K562 (cell line): Measurements from ENCODE around the gene ARHGEF17. TPM values are rescaled to one million over a fixed set of nuclear protein-coding genes. Genes with fewer than 3 reads are reported as not detected.

Experiments used
- ATAC-seq: fragments of 200-7000 bp; cut with Tn5 transposase; 3 replicates; pipeline ENCODE4 v1.9.1; 2020; ENCODE audit warnings: moderate library complexity
- BruUV-seq: library from RNA; stranded (reverse); fragments of 400-500 nt; replicated peaks from 2 replicates; lab custom pipeline; 2021; lab: Mats Ljungman, UMichigan
- CTCF ChIA-PET: fragments of 300-600 bp; formaldehyde crosslinking; extraction: SDS; loops from one replicate; lab custom pipeline; 2021; ENCODE audit warnings: low intra/inter-chr PET ratio; lab: Yijun Ruan, JAX
- POLR2A ChIA-PET: fragments of 300-600, 350-650 bp; sonication (Branson Sonifier 250); formaldehyde crosslinking; extraction: SDS; loops from one replicate; lab custom pipeline; 2021; ENCODE audit warnings: antibody characterized with exemption, inconsistent platforms; lab: Yijun Ruan, JAX
- DNase-seq, 4 experiments: peaks; one replicate each; pipeline versions ENCODE4 v3.0.0 to v3.0.0-alpha.2; 2011 to 2018; ENCODE audit warnings: low spot score in 3 of 4, mixed read lengths in 3 of 4; ENCODE audit errors: extremely low read depth in 1 of 4
- FAIRE-seq: peaks from 2 replicates; lab custom pipeline; 2011; peaks lifted over from hg19 to GRCh38; lab: Jason Lieb, UNC
- H2AFZ ChIP-seq: 2 replicates; pipeline ENCODE4 v1.6.0; 2011; ENCODE audit warnings: low read depth, low read length, control low read depth, inconsistent platforms
- H3K27ac ChIP-seq: fragments of 200-600 bp; 3 replicates; pipeline ENCODE4 v1.8.0; 2011; ENCODE audit warnings: low read depth, mild to moderate bottlenecking, control low read depth, inconsistent platforms, low read length, moderate library complexity, mixed read lengths; ENCODE audit errors: extremely low read depth
- H3K27me3 ChIP-seq, 2 experiments: fragments of 300-600 bp in 1 of 2; 2 replicates in 1 of 2; 3 replicates in 1 of 2; pipeline versions ENCODE4 v1.6.0 to v1.8.0; 2011; ENCODE audit warnings: inconsistent platforms in 2 of 2, low read length in 2 of 2, mild to moderate bottlenecking in 1 of 2, mixed read lengths in 1 of 2, moderate library complexity in 1 of 2; ENCODE audit not compliant: control insufficient read depth in 2 of 2, insufficient read depth in 2 of 2
- H3K36me3 ChIP-seq: fragments of 300-600 bp; 3 replicates; pipeline ENCODE4 v1.8.0; 2011; ENCODE audit warnings: mild to moderate bottlenecking, low read length, inconsistent platforms; ENCODE audit not compliant: control insufficient read depth, insufficient read depth
- H3K4me1 ChIP-seq, 2 experiments: fragments of 200-600 bp in 1 of 2; replicated peaks in 1 of 2; 2 replicates in 1 of 2; 3 replicates in 1 of 2; pipeline versions ENCODE4 v1.5.1 to v1.8.0; 2011; ENCODE audit warnings: inconsistent platforms in 2 of 2, low read length in 2 of 2, mild to moderate bottlenecking in 1 of 2, mixed read lengths in 1 of 2, moderate library complexity in 1 of 2; ENCODE audit not compliant: control insufficient read depth in 2 of 2, insufficient read depth in 2 of 2
- H3K4me2 ChIP-seq: 2 replicates; pipeline ENCODE4 v1.6.1; 2011; ENCODE audit warnings: low read length, control low read depth, inconsistent platforms, mixed read lengths; ENCODE audit not compliant: insufficient read depth
- H3K4me3 ChIP-seq: fragments of 200-600 bp; sonication (generic), shearing (Covaris generic); 2 replicates; pipeline ENCODE4 v1.5.1; 2016; ENCODE audit warnings: control low read depth, inconsistent platforms
- H3K79me2 ChIP-seq: fragments of 200-600 bp; 3 replicates; pipeline ENCODE4 v1.8.0; 2011; ENCODE audit warnings: low read length, inconsistent platforms; ENCODE audit not compliant: control insufficient read depth, insufficient read depth
- H3K9ac ChIP-seq, 2 experiments: 2 replicates each; pipeline versions ENCODE4 v1.6.0 to v1.6.1; 2011; ENCODE audit warnings: low read depth in 2 of 2, low read length in 2 of 2, control low read depth in 1 of 2, inconsistent platforms in 1 of 2, mild to moderate bottlenecking in 1 of 2, mixed read lengths in 1 of 2; ENCODE audit not compliant: insufficient read depth in 1 of 2
- H3K9me1 ChIP-seq: one replicate; pipeline ENCODE4 v1.6.0; 2011; ENCODE audit warnings: inconsistent platforms, mild to moderate bottlenecking, low read length, moderate library complexity; ENCODE audit not compliant: control insufficient read depth, insufficient read depth
- H3K9me3 ChIP-seq: replicated peaks from 2 replicates; pipeline ENCODE4 v1.5.1; 2011; ENCODE audit warnings: low read depth, low read length, inconsistent platforms; ENCODE audit not compliant: control insufficient read depth, insufficient read depth
- H4K20me1 ChIP-seq: replicated peaks from 2 replicates; pipeline ENCODE4 v1.6.1; 2011; ENCODE audit warnings: low read length, inconsistent platforms, mixed read lengths; ENCODE audit not compliant: control insufficient read depth, insufficient read depth
- BMI1 ChIP-seq: fragments of 150-350 bp; IDR thresholded peaks from 2 replicates; pipeline ENCODE4 v1.6.1; 2014; ENCODE audit warnings: low read length
- CBFA2T3 ChIP-seq: fragments of 450-650 bp; IDR thresholded peaks from 2 replicates; pipeline ENCODE4 v1.6.1; 2017
- FOSL1 ChIP-seq: fragments of 200-800 bp; sonication (Bioruptor generic); conservative IDR thresholded peaks from 2 replicates; pipeline ENCODE4 v1.6.1; 2016; ENCODE audit warnings: missing genetic modification characterization, missing compliant biosample characterization
- GATA2 ChIP-seq: sonication (generic); formaldehyde crosslinking; IDR thresholded peaks from 2 replicates; pipeline ENCODE4 v1.4.0; 2020; ENCODE audit warnings: mild to moderate bottlenecking, missing genetic modification reagents
- SRF ChIP-seq, 2 experiments: fragments of 250-450, 450-650 bp in 1 of 2; sonication (Bioruptor Pico) in 1 of 2; sonication (generic) in 1 of 2; formaldehyde crosslinking; IDR thresholded peaks; 2 replicates each; pipeline versions ENCODE4 v1.5.0 to v1.5.1; 2020 to 2022; ENCODE audit warnings: mild to moderate bottlenecking in 1 of 2, missing genetic modification reagents in 1 of 2
- YY1 ChIP-seq, 3 experiments: IDR thresholded peaks; 2 replicates each; pipeline ENCODE4 v1.6.1; 2011; ENCODE audit warnings: low read length in 2 of 3, mild to moderate bottlenecking in 2 of 3, moderate library complexity in 2 of 3, borderline replicate concordance in 1 of 3, control low read depth in 1 of 3, low read depth in 1 of 3; ENCODE audit not compliant: insufficient read depth in 3 of 3, insufficient replicate concordance in 2 of 3, control insufficient read depth in 1 of 3, insufficient read length in 1 of 3; ENCODE audit errors: extremely low read depth in 1 of 3
- ZNF668 ChIP-seq: fragments of 250-450 bp; sonication (Bioruptor Pico); IDR thresholded peaks from 2 replicates; pipeline ENCODE4 v1.8.0; 2022; ENCODE audit warnings: mild to moderate bottlenecking, inconsistent platforms
- ZNF766 ChIP-seq: fragments of 200-800 bp; sonication (Bioruptor generic); conservative IDR thresholded peaks from 2 replicates; pipeline ENCODE4 v1.6.1; 2016; ENCODE audit warnings: missing genetic modification characterization, missing compliant biosample characterization
- WGBS: fragments of 100-300 bp; shearing (Covaris generic); methylation state at CpG from one replicate; pipeline ENCODE4 v1.1.6; 2016; ENCODE audit warnings: low coverage, mixed read lengths; ENCODE audit not compliant: insufficient coverage; ENCODE audit errors: missing lambda C conversion rate; 5-methylcytosine and 5-hydroxymethylcytosine counted together
- in situ Hi-C: fragments of 300-500 bp; cut with MboI; formaldehyde crosslinking; loops from 4 replicates; pipeline ENCODE4 v1.15.0; 2018; ENCODE audit warnings: inconsistent platforms, mixed read lengths
- intact Hi-C: fragments of 100-400 bp; cut with micrococcal nuclease; formaldehyde crosslinking; loops from 2 replicates; pipeline ENCODE4 v1.14.2; 2022
- polyA plus RNA-seq, 8 experiments: library from polyadenylated mRNA; depleted of rRNA in 4 of 8; stranded (reverse) in 5 of 8; unstranded in 3 of 8; fragments of >200 nt; fragmentation: Nextera tagmentation in 2 of 8; fragmentation: Illumina TruSeq in 1 of 8; extraction: Ambion mirVana in 2 of 8; extraction: Trizol in 1 of 8; gene quantifications; 2 replicates each; pipeline versions ENCODE4 v1.2.1 to v1.2.3, GENCODE V29; 2011 to 2014; ENCODE audit warnings: inconsistent platforms in 1 of 8, missing spikeins in 1 of 8
- total RNA-seq, 7 experiments: library from RNA; depleted of rRNA in 6 of 7; stranded (reverse); fragments of >200 nt in 6 of 7; fragmentation: Illumina TruSeq in 2 of 7; extraction: Trizol in 2 of 7; gene quantifications; 2 replicates each; pipeline versions ENCODE4 v1.2.1 to v1.2.3, GENCODE V29; 2011 to 2021; ENCODE audit warnings: low replicate concordance in 1 of 7
- TF ChIP-seq, protein P1 (sequence below): fragments of 200-800 bp; sonication (Bioruptor generic); IDR thresholded peaks from 2 replicates; pipeline ENCODE4 v1.6.1; 2017; ENCODE audit warnings: missing genetic modification characterization, missing compliant biosample characterization
- TF ChIP-seq, protein P2 (sequence below), 2 experiments: IDR thresholded peaks; 2 replicates each; pipeline ENCODE4 v1.6.1; 2012; ENCODE audit warnings: improper control_type of control experiment in 2 of 2, low read depth in 2 of 2, low read length in 2 of 2, borderline replicate concordance in 1 of 2

ARHGEF17 gene
- total and polyA plus RNA-seq, 9 of the 15 experiments (the other 6 are each of a cell fraction or from before 2014, with no cell fraction given), result 0.04 to 0.68 (median 0.10) TPM; not detected in 2

DNA sequence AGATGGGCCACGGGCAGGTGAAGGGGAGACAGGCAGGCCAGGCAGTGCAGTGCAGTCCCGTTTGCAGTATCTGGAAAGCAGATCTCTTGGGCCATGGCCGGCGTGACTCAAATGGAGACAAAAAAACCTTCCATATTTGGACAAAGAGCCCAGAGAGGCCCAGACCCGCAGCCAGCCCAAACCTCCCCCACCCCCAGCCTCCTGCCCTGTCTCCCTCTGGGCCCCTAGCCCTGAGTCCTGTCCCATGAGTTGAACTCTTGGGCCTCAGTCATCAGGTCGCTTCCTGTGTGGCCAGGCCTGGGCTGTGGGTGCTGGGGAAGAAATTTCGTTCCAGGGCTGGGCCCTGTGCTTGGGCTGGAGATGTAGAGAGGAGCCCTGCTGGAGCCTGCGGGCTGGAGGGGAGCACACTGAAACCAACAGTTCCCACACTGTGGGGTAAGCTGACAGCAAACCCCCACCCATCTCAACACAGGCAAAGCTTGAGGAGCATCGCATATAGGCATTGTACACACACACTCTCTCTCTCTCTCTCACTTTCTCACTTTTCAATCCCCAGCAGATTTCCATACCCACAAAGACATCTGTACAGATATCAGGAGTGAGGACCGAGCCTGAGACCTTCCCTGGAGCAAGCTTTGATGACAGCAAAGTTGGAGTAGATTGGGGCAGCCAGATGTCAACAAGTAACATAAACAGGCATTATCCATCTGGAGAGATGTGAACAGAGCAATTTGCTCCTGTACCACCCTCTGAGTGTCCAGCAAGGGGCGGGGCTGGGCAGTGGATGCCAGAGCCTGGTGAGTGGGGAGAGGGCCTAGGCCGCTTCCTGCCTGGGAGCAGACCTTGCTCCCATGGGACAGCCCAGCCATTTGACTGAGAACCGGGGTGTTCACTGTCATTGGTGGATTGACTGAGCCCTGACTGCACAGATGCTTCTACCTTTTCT is 17.2 kb downstream of the ARHGEF17 start:
- H3K4me1 ChIP-seq, result peaks cover 9 to 13% of the 10 kb centered on the region in 2 experiments; a peak in 4 of 5 replicates
- H3K9me1 ChIP-seq, result no peaks in the 10 kb centered on the region
- H4K20me1 ChIP-seq, result no peaks in the 10 kb centered on the region; the same call in 1 of the 2 replicates
- CTCF ChIA-PET, result no interaction called here
- no peak overlapping the region for H3K27ac ChIP-seq
- DNase-seq (no peak), ATAC-seq (peak; percentile 37), FAIRE-seq (no peak)
- H3K9ac ChIP-seq, result 0 out of 4 replicates have a peak overlapping the region, but pooled peaks of 1 of the 2 experiments have one; percentile 24
- peaks cover 0 to 22% of the 10 kb centered on the region in 2 experiments; a peak in 2 of 5 replicates for H3K27me3 ChIP-seq
- no peak overlapping the region for H3K4me3 ChIP-seq
- no peak overlapping the region for H3K4me2 ChIP-seq
- intact Hi-C loops, result no loop called here
- in situ Hi-C loops, result no loop called here
- peak in 1 of 2 experiments; percentile 64; a peak in 2 of 4 replicates for TF ChIP-seq SRF (CRISPR knock-in tag; IDR thresholded peaks at IDR 0.05)
- peak; percentile 77 for TF ChIP-seq FOSL1 (tag)
- TF ChIP-seq YY1 (IDR thresholded peaks at IDR 0.05; ENCODE audit: borderline replicate concordance in 1 of 3, control insufficient read depth in 1 of 3, extremely low read depth in 1 of 3, insufficient read depth in 3 of 3, insufficient read length in 1 of 3, insufficient replicate concordance in 2 of 3, low read depth in 1 of 3, low read length in 2 of 3), result peak in 1 of 3 experiments; percentile 14
- no peak for TF ChIP-seq BMI1
- no peak for TF ChIP-seq ZNF668 (CRISPR knock-in tag)
- TF ChIP-seq, protein P1, sequence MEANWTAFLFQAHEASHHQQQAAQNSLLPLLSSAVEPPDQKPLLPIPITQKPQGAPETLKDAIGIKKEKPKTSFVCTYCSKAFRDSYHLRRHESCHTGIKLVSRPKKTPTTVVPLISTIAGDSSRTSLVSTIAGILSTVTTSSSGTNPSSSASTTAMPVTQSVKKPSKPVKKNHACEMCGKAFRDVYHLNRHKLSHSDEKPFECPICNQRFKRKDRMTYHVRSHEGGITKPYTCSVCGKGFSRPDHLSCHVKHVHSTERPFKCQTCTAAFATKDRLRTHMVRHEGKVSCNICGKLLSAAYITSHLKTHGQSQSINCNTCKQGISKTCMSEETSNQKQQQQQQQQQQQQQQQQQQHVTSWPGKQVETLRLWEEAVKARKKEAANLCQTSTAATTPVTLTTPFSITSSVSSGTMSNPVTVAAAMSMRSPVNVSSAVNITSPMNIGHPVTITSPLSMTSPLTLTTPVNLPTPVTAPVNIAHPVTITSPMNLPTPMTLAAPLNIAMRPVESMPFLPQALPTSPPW, result peak; percentile 48
- TF ChIP-seq, protein P2, sequence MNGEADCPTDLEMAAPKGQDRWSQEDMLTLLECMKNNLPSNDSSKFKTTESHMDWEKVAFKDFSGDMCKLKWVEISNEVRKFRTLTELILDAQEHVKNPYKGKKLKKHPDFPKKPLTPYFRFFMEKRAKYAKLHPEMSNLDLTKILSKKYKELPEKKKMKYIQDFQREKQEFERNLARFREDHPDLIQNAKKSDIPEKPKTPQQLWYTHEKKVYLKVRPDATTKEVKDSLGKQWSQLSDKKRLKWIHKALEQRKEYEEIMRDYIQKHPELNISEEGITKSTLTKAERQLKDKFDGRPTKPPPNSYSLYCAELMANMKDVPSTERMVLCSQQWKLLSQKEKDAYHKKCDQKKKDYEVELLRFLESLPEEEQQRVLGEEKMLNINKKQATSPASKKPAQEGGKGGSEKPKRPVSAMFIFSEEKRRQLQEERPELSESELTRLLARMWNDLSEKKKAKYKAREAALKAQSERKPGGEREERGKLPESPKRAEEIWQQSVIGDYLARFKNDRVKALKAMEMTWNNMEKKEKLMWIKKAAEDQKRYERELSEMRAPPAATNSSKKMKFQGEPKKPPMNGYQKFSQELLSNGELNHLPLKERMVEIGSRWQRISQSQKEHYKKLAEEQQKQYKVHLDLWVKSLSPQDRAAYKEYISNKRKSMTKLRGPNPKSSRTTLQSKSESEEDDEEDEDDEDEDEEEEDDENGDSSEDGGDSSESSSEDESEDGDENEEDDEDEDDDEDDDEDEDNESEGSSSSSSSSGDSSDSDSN (IDR thresholded peaks at IDR 0.05; ENCODE audit: borderline replicate concordance in 1 of 2, low read depth in 2 of 2, low read length in 2 of 2), result peak in 1 of 2 experiments; percentile 25; a peak in 1 of 4 replicates
- peak; percentile 60 for TF ChIP-seq GATA2 (CRISPR knock-in tag)
- no peak for TF ChIP-seq CBFA2T3
- 0 out of 2 replicates have a peak, but pooled peaks have one; percentile 7 for TF ChIP-seq ZNF766 (CRISPR knock-in tag)
- no TSS peak for BruUV-seq
- WGBS, result 21% methylated on average over 11 of the region's 13 CpGs
- no peaks in the 10 kb centered on the region for H3K36me3 ChIP-seq
- no peaks in the 10 kb centered on the region for H3K9me3 ChIP-seq
- peak overlapping the region; percentile 54; the same call in 1 of the 2 replicates for H2AFZ ChIP-seq
- POLR2A ChIA-PET, result interaction anchor here (0.6 kb wide), 1 partner anchor 493 kb away, joined by 3 read pairs; no protein-coding TSS in a partner anchor
- no peaks in the 10 kb centered on the region for H3K79me2 ChIP-seq
